Gastrocnemius medialis (tissue), 4 donors: ENCODE measurements around the gene AKAP17A. TPM values are rescaled to one million over a fixed set of nuclear protein-coding genes. Genes with fewer than 3 reads are reported as not detected.
"Not testable (repeated sequence)": the region's sequence is repeated elsewhere in the genome, so short reads cannot be mapped to it uniquely, and the experiment has no call there.

Experiments used
- ATAC-seq, 2 donors: fragments of 150-250 bp; one replicate each; pipeline ENCODE4 v1.9.1; 2016
- DNase-seq, 2 donors: peaks; one replicate each; pipeline ENCODE4 v3.0.0-alpha.2; 2019
- H3K27ac ChIP-seq, 4 donors: fragments of 200-600 bp; sonication (generic); 1 replicate in 1 of 4; 2 replicates in 3 of 4; pipeline ENCODE4 v1.5.1; 2016 to 2018; ENCODE audit warnings: mild to moderate bottlenecking in 2 of 4, moderate library complexity in 1 of 4
- H3K27me3 ChIP-seq, 3 donors: fragments of 200-600 bp; sonication (generic) in 2 of 3; 1 replicate in 1 of 3; 2 replicates in 2 of 3; pipeline versions ENCODE4 v1.5.1 to v1.6.0; 2016 to 2019; ENCODE audit warnings: mild to moderate bottlenecking in 1 of 3, moderate library complexity in 1 of 3
- H3K36me3 ChIP-seq, 2 donors: fragments of 200-600 bp; sonication (generic) in 1 of 2; one replicate each; pipeline ENCODE4 v1.5.1; 2017 to 2018
- H3K4me1 ChIP-seq, 2 donors: fragments of 200-600 bp; sonication (generic) in 1 of 2; one replicate each; pipeline ENCODE4 v1.5.1; 2016 to 2017; ENCODE audit warnings: mild to moderate bottlenecking in 2 of 2
- H3K4me3 ChIP-seq, 4 donors: fragments of 200-600 bp; sonication (generic) in 3 of 4; 1 replicate in 1 of 4; 2 replicates in 3 of 4; pipeline ENCODE4 v1.5.1; 2016 to 2019; ENCODE audit warnings: mild to moderate bottlenecking in 2 of 4
- H3K9me3 ChIP-seq, 3 donors: fragments of 200-600 bp; sonication (generic) in 2 of 3; 1 replicate in 1 of 3; 2 replicates in 2 of 3; pipeline ENCODE4 v1.5.1; 2016 to 2019
- CTCF ChIP-seq, 5 experiments: fragments of 450-650 bp in 3 of 5; fragments of 200-600 bp in 2 of 5; sonication (generic) in 2 of 5; IDR thresholded peaks in 4 of 5; conservative IDR thresholded peaks in 1 of 5; 1 replicate in 4 of 5; 2 replicates in 1 of 5; pipeline ENCODE4 v1.5.1; 2016 to 2019; ENCODE audit warnings: antibody characterized with exemption in 5 of 5, mild to moderate bottlenecking in 3 of 5, moderate library complexity in 3 of 5
- POLR2A ChIP-seq, 2 donors: fragments of 450-650 bp; IDR thresholded peaks; one replicate each; pipeline ENCODE4 v1.6.1; 2017; ENCODE audit warnings: antibody characterized with exemption in 2 of 2, mild to moderate bottlenecking in 2 of 2, moderate library complexity in 2 of 2
- in situ Hi-C, 4 donors: fragments of 200-750 bp; cut with MboI; loops; one replicate each; pipeline versions ENCODE4 v1.15.0 to v1.8.0; 2017; ENCODE audit warnings: low sequenced_read_pairs in 4 of 4
- intact Hi-C: fragments of 100-400 bp; cut with DNase I; formaldehyde crosslinking; loops from one replicate; pipeline ENCODE4 v1.15.1; 2023; ENCODE audit warnings: low total_unique reads
- total RNA-seq, 4 donors: library from RNA; depleted of rRNA; stranded (reverse); fragments of >200 nt; gene quantifications; one replicate each; pipeline versions ENCODE4 v1.1.0 to v1.2.3, GENCODE V29; 2016

Gene AKAP17A
- total RNA-seq, 4 donors from 2014 or later, result 14.1 to 15.9 (median 14.5) TPM

- in situ Hi-C loops (no loop called here), intact Hi-C loops (no loop called here)
- no peaks in the 10 kb centered on the region for H3K36me3 ChIP-seq
- H3K9me3 ChIP-seq, result no peaks in the 10 kb centered on the region
- no peak overlapping the region for H3K27ac ChIP-seq
- no peaks in the 10 kb centered on the region for H3K4me1 ChIP-seq
- H3K4me3 ChIP-seq, result no peak overlapping the region
- H3K27me3 ChIP-seq, result no peaks in the 10 kb centered on the region
- ATAC-seq (no peak), DNase-seq (no peak)
- TF ChIP-seq CTCF (IDR thresholded peaks at IDR 0.05 in 4 of 5, conservative IDR thresholded peaks at IDR 0.05 in 1 of 5), result no peak
- TF ChIP-seq POLR2A (IDR thresholded peaks at IDR 0.05), result no peak
Observed at GRCh38 chrX:1561164-1561563, 30.2 kb upstream of the AKAP17A start.

GRCh38 chrX:1564077-1564476 is 27.3 kb upstream of the AKAP17A start:
- H3K36me3 ChIP-seq, H3K27ac ChIP-seq, H3K4me1 ChIP-seq, H3K9me3 ChIP-seq, intact Hi-C loops, H3K27me3 ChIP-seq, H3K4me3 ChIP-seq, in situ Hi-C loops, ATAC-seq, DNase-seq: not testable (repeated sequence)

GRCh38 chrX:1564750-1565683 is 26.4 kb upstream of the AKAP17A start:
- Histone ChIP-seq H3K4me3 (no peak overlapping the region), H3K27ac (no peak overlapping the region), H3K36me3 (no peaks in the 10 kb centered on the region), H3K4me1 (no peaks in the 10 kb centered on the region), H3K9me3 (no peaks in the 10 kb centered on the region), H3K27me3 (no peaks in the 10 kb centered on the region)
- intact Hi-C loops (no loop called here), in situ Hi-C loops (no loop called here)
- DNase-seq (no peak), ATAC-seq (no peak)
- no peak for TF ChIP-seq CTCF (IDR thresholded peaks at IDR 0.05 in 4 of 5, conservative IDR thresholded peaks at IDR 0.05 in 1 of 5)
- no peak for TF ChIP-seq POLR2A (IDR thresholded peaks at IDR 0.05)

GRCh38 chrX:1574181-1574580 is 17.2 kb upstream of the AKAP17A start:
- H3K9me3 ChIP-seq, H3K27me3 ChIP-seq, H3K4me1 ChIP-seq, intact Hi-C loops, ATAC-seq, H3K36me3 ChIP-seq, DNase-seq, H3K27ac ChIP-seq, in situ Hi-C loops, H3K4me3 ChIP-seq: not testable (repeated sequence)

GRCh38 chrX:1576201-1576992 is 15.0 kb upstream of the AKAP17A start:
- Histone ChIP-seq H3K4me1 (no peaks in the 10 kb centered on the region), H3K9me3 (no peaks in the 10 kb centered on the region), H3K27ac (no peak overlapping the region), H3K36me3 (no peaks in the 10 kb centered on the region), H3K4me3 (no peak overlapping the region), H3K27me3 (no peaks in the 10 kb centered on the region)
- intact Hi-C loops (no loop called here), in situ Hi-C loops (loop anchor here in 2 of 4 donors (25.0 kb wide), 1 partner anchor 114 kb away; the partner anchor contains the start of gene ASMTL (in 2 of the 2))
- no peak for DNase-seq
- TF ChIP-seq POLR2A (IDR thresholded peaks at IDR 0.05) (no peak), CTCF (IDR thresholded peaks at IDR 0.05 in 4 of 5, conservative IDR thresholded peaks at IDR 0.05 in 1 of 5) (no peak)
- ATAC-seq, result no peak
